Measurements from ENCODE around the gene PKNOX2.

The PKNOX2 gene

DNA sequence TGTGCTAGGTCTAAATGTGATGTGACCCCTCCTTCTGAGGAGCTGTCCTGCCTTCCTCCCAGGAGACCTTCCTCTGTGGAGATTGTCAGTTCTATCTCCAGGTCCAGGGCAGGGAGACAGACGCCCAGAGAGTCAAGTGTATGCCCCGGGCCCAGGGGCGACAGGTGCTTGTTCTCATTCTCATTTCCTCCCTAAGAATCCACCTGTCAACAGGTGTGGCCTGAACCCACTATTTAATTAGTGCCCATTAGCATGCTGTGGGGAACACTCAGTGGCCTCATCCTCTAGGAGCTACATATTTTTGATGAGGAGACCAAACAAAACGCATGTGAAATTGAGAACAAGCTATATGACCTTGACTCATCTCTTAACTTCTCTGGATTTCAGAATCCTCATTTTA is 9.5 kb downstream of the PKNOX2 start:
- DNase-seq = no peak

DNA sequence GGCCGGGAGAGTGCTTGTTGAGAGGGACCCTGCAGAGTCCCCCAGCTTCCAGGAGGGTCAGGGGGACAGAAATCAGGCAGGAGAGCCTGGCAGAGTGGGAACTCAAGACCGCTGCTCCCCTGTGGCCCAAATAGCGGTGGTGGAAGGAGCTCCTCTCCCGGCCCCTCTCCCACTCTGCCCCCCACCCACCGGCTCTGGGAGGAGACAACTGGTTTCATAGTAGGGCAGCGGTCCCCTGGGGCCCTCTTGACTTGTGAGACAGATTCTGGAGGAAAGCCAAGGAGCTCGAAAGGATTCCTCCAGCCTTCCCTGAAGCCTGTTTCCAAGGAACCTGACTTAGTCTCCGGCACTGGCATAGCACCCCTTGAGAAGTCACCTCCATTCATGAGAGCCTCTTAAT is 10.1 kb downstream of the PKNOX2 start:
- no peak for DNase-seq

DNA sequence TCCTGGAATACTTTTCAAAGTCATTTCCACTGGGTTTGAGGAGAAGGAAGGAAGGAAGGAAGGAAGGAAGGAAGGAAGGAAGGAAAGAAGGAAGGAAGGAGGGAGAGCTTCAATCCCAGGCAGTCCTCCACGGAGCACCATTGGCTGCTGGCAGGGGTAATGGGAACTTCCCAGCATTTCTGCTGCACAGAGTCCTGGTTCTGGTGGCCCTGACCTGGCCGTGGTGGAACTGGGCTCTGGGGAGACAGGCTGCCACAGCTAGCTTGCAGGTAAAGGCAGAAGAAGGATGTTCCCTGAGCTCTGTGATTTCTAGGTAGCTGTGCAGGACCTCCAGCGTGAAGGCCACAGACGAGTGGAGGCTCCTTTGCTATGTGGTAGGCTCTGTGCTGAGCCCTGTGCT is 10.6 kb downstream of the PKNOX2 start:
- no peak for DNase-seq

DNA sequence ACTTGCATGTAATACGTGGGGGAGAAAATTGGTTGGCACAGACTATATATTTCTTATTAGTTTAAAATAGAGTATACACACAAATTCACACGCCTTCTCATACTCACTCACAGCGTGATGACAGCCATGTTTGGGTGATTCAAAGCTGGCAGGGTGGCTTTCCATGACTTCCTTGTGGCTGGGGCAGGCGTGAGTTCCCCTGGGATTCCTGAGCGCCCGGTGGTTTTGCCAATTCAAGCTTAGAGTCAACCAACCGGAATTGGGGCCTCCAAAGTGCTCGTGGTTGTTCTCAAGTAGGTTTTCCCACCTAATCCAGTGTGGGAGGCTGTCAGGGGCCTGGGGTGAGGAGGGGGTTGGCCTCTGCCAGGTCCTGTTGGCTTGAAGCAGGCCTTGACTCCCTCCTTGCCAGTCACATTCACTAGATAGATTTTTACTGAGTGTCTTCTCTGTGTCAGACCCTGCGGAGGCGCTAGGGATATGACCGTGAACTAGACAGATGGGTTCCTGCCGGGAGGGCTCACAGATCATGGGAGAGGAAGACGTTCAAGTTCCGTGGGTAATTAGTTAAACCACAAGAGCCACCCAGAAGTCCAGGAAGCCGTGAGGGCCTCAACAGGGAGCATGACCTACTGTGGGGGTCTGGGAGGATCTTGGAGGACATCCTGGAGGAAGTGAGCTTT is 11.5 kb downstream of the PKNOX2 start:
- DNase-seq = no peak

DNA sequence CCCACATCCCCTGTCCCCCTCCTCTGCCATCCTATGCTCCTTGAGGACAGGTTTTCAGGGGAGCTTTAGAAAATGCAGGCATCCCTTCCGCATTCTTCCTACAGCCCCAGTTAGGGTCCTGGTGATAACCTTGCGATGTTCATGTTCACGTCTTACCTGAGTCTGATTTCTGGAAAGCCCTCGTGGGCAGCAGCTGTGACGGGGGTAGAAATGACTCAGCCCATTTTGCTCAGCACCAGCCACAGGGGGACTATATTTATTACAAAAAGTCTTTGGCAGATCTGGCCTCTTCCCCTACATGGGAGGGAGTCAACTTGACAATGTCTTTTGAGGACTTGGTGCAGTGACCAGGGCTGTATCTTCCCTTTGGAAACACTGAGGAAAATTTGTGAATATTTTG is 12.3 kb downstream of the PKNOX2 start:
- no peak for DNase-seq

DNA sequence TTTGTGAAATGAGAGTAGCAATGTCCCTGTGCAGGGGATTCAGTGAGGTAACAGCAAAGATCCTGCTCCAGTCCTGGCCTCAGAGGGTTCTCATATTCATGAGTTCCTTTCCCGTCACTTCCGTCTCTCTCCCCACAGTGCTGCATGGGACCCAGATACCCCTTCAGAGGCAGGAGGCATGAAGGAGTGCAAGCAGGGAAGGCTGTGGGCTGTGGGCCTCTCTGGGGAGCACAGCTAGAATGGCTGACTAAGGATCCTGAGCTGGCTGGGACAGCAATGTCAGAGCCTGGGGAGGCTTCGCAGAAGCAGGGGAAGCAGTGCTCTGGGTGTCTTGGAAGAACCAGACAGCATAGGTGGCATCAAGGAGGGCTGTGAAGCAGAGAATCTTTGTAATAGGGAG is 13.0 kb downstream of the PKNOX2 start:
- DNase-seq = no peak

DNA sequence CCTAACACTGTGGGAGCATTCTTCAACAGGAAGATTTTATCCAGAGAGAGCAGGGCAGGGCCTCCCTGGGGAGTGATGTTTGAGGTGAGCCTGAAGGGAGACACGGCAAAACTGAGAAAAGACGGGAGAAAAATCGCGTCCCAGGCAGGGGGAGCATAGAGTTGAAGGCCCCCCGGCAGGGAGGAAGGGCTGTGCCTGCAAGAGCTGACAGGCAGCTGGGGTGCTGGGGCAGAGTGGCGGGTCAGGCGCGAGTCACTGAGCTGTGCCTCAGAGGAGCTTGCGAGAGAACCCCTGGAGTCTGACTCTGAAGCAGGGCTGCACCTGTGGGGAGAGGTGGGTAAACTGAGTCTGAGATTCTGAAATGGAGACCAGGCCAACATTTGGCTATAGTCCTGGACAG is 14.8 kb downstream of the PKNOX2 start:
- DNase-seq = no peak

DNA sequence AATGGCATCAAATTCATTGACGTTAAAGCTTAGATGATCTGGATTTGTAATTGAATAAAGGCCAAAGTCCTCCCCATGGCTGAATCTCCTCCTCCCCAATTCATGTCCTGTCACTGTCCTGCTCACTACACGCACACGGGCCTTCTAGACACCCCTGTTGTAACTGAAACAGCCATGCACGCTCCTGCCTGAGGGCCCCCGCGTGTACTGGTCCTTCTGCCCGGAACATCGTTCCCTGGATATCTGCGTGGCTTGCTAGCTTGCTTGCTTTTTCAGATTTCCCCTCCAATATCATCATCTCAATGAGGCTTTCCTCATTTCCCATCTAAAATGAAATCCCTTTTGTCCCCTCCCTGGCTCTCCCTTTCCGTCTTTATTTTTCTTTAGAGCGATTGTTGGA is 15.3 kb downstream of the PKNOX2 start:
- DNase-seq = no peak

DNA sequence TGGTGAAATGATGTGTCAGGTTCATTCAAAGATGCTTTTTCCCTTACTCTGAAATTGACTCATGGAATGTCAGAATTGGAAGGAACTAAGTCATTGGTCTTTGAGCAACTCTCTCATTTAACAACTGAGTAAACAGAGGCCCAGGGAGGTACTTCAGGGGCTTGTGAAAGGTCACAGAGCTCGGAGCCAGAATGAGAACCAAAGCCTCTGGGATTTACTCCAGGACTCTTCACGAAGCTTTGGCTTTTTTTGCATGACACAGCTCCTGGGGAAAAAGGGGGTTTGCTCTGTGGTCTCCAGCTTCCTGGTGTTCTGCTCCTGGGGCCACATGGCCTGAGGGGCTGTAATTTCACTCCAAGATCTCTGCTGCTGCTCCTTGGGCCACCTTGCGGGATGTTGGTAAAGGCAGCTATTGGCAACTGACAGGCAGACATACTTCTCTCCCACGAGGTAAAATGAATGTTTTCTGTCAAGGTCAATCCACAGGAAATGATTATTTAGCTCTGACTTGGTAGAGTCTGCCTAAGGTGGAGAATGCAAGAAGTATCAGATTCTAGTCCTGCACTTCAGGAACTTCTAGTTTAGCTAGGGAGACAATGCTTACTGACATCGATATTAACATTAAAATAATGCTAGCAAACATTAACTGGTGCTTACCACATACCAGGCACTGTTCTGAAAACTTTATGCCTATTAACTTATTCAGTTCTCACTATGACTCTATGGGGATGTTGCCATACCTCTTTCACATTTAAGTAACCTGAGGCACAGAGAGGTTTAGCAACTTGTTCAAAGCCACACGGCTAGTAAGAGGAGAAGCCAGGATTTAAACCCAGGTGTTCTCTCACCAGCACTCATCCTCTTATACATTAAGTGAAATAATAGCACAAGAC is 16.1 kb downstream of the PKNOX2 start:
- no peak for DNase-seq

DNA sequence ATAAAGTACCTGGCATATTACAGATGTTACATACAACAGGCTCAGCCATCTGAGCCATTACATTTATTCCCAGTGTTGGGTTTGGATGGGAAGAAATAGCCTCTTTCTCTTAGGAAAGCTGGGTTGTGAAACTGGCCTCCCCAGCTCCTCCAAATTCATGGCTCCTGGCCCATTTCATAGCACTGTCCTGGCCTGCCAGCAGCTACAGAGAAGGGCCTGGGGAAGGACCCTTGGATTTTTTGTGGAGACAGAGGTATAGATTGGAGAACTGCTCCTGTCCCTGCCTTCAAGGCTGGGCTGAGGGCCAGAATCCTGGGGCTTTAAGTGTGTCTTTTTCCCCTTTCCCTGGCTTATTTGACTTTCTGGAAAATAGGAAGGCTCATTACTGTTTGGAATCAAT is 18.0 kb downstream of the PKNOX2 start:
- no peak for DNase-seq

DNA sequence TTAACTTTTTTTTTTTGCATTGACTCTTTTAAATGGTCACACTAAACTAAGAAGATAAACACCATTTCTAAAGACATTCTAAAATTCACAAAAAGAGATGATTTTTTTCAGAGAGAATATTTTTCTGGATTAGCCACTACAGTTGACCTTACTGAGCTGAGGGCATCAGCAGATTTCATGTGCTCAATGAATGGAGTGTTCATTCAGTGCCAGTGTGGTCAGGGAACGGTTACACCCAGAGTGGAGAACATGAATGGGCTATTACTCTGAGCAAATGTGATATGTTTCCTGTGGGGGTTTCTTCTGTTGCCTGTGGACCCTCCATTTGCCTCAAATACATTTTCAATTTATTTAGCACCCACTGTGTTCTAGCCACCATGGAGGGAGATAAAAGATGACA is 19.1 kb downstream of the PKNOX2 start:
- no peak for DNase-seq

DNA sequence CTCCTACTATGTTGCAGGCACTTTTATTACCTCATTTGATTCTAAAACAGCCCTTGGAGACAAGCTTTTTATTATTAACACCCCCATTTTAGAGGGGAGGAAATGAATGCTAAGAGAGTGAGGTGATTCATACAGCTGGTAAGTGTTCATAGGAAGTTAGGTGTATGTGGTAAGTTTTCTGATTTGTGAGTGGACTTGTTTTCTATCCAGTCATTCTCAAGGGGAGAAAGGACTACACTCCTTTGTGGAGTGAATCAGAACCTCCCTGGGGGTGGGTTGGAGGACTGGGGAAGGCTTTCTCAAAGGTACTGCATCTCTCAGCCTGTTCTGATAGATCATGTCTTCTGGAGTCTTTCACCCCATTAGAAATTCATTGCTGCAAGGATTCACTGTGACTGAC is 23.5 kb downstream of the PKNOX2 start:
- DNase-seq = no peak

DNA sequence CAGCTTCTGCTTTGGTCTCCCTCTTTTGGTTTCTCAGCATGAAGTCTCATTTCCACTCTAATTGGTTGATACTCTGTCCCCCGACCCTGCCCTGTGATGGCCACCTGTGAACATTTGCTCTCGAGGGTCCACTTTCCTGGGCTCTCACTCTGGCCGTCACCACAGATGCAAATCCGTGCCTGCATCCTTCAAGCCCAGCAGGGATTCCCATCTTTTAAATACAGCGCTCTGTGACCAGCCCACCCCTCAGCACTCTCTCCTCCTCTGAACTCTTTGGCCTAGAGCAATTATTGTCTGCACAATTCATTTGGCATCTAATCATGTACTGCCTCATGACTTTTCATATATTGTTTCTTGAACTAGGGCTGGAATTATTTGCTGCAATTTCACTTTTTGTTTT is 26.0 kb downstream of the PKNOX2 start:
- no peak for DNase-seq

DNA sequence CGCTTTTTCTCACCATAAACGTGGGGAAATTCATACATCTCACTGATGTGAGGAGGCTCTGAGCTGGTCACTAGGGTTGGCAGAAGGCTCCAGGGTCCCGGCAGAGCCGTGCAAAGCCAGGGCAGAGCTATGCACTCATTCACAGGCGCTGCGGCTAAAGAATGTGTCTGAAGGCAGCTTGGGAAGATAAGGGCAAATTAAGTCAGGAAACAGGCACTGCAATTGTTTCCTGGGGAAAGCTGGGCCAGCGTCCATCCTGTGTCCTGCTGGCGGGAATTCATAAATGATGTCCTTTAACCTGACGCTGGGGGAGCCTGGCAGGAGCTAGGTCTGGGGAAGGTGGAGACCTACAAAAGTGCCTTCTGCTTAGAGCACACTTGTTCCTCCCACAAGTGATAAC is 27.6 kb downstream of the PKNOX2 start:
- DNase-seq = no peak

DNA sequence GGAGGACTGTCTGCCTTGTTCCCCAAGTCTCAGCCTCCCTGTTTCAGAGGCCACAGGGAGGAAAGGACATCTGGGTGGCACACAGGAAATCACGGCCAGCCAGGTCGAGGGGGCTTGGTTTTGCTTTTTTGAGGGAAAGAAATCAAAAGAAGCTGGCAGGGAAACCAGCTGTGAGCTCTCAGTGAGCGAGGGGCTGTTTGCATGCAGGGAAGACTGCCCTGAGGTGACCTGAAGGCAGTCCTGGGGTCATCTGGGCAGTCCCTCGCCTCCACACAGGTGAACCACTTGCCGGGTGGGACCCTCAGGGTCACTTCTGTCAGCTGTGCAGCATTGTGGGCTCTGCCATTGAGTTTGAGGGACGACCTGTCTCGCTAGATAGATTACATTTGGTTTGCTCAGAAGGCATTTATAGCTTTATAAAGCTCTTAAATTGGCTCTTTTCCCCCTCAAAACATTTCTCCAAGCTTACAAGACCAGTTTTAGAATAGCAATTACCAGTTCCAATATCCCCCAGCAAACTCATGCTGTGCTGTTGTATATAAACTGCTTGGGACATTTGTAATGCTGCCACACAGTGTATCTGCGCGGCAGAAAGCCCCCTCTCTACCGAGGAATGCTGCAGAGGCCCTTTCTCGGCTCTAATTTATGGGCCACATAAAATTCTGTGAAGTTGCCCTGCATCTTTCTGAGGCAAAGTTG is 28.3 kb downstream of the PKNOX2 start:
- no peak for DNase-seq

DNA sequence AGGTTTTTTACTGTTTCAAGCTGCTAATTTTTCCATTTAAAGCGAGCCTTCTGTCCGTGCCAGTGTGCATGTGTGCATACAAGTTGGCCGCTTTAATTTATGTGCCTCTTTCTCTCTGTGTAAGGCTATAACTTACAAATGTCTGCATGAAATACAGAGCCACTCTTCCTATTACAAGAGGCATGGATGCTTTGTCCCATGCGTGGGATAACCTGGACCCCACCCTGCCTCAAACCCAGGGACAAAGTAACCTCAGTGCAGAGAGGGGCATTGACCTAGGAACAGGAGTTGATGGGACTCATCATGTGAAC is 28.8 kb downstream of the PKNOX2 start:
- DNase-seq = no peak

DNA sequence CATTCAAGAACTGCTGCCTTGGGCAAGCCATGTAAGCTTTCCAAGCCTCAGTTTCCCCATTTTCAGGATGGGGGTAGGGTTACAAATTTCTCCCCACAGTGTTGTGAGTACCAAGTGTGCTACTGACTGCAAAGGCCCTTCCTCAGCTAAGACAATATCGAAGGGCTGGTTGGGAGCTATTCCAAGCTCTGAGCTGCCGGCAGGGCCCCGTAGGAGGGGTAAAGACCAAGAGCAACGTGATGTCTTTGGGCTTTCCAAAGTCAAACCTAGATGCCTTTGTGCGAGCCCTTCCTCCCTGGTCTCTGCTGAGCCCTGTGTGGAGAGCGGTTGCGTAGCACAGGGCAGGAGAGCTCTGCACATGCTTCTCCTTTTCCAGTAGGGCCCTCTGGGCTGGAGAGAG is 29.3 kb downstream of the PKNOX2 start:
- no peak for DNase-seq

DNA sequence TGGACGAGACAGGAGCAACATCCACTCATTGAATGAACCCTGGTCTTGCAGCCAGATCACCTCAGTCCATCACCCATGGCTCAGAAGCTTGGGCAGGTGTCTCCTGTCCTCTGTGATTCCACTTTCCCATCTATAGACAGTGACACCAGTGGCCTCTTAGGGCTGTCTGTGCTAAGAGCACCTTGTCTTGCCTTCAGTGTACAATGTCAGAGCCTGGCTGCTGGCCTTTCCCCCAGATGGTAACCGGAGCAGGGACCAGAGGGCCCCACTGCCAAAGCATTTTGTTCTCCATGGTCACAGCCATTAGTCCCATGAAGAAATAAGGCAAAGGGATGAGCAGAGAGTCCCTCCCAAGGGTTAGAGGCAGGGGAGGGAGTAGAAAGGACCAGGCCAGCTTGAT is 35.4 kb downstream of the PKNOX2 start:
- no peak for DNase-seq

DNA sequence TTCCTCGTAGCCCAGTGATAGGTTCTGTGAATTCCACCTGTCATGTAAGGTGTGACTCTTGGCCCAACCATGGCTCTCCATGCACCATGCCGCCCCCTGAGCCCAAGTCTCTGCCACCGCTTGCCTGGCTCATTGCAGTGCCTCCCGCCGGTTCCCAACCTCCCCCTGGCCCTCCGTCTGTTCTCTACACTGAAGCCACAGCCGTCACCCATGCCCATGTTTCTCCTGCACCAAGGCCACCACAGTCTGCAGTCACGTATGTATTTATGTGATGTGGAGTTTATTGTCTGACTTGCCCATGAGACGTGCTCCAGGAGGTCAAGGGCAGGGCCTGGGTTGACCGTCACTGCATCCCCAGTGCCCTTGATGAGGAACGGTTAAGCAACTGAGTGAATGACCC is 35.9 kb downstream of the PKNOX2 start:
- DNase-seq = no peak

DNA sequence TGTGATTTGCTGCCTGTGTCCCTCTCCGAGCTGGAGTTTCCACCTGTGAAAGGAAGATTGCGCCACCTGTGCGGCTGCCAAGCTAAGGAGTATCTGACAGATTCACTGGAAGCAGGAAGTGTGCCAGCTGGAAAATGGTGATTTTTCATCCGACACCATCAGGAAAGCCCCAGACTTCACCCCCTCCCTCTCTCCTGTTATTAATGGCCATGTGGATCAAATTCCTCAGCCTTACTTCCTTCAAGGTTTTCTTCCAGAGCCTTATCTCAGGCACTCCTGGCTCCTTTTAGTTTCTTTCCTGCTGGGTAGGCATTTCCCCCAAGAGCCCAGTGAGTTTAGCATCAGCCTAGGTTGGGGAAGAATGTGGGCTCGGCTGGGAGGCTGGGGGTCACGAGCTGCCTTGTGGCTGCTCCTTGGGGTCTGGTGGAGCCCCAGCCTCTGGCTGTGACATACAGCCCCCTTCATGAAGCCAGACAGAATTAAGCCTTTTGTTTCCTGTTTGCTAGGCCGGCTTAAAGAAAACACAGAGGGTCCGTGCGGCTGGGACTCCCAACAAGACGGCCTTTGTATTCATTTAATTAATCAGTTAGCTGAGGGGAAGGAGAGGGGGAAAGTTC is 37.1 kb downstream of the PKNOX2 start:
- DNase-seq = no peak

DNA sequence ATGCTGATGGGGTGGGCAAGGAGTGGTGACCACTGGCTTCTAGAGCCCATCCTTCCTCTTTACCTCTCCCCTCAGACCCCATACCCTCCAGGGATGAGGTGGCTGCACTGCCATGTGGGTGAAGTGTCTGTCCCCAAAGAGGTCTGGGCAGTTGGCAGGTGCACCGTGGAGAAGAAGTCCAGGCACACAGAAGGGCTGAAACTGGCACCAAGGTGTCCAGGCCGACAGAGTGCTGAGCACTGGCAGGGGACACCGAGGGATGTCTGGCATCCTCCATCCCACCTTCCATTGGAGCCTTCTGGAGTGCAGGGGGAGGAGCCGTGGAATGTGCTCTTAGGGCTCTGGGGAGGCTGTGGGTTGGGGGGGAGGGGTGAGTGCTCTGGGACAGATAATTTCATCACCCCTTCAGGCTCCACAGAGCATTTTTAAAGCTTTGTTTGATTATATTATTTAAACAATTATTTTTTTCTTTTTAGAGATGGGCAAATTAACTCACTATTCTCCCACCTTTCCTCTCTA is 37.9 kb downstream of the PKNOX2 start:
- DNase-seq = no peak

DNA sequence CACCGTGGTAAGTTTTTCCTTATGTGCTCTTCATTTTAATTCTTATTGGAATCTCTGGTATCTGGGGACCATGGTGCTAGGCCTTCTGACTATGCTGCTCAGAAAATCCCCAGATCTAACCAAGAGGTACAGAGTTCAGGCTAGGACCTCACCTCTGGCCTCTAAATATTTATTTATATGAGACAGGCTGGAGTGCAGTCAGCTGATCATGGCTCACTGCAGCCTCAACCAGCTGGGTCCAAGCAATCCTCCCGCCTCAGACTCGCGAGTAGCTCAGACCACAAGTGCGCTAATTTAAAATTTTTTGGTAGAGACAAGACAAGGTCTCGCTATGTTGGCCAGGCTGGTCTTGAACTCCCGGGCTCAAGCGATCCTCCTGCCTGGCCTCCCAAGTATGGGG is 38.4 kb downstream of the PKNOX2 start:
- DNase-seq = no peak

DNA sequence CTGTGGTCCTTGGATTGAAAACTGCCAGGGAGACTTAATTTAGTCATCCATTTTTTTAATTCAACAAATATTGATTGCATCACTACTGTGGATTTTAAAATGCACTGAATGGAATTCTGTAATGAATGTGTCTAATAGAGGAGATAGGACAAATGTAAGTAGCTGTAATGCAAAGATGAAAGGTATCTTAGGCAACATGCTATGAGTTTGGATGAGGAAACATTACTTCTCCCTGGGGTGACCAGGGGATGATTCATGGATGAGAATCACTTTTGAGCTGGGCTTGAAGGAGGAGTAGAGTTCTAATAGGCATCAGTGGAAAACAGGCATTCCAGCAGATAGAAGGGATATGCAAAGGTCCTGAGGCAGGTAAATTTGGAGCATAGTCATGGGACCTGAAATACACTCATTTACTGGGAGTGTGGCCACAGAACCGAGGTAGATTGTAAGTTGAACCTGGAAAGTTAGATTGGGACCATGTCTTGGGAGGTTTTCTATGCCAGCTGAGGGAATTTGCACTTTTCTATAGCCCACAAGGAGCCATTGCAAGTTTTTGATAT is 43.4 kb downstream of the PKNOX2 start:
- no peak for DNase-seq
